HG02938 (cell line): ENCODE measurements around the gene CYP4F8.
"Not testable (repeated sequence)": the region's sequence is repeated elsewhere in the genome, so short reads cannot be mapped to it uniquely, and the experiment has no call there.

Experiments used
- ATAC-seq: cut with Tn5 transposase; IDR thresholded peaks from one replicate; pipeline ENCODE4 v1.9.1; 2021; ENCODE audit warnings: mild to moderate bottlenecking, moderate library complexity; ENCODE audit not compliant: unreplicated experiment

Gene CYP4F8, protein sequence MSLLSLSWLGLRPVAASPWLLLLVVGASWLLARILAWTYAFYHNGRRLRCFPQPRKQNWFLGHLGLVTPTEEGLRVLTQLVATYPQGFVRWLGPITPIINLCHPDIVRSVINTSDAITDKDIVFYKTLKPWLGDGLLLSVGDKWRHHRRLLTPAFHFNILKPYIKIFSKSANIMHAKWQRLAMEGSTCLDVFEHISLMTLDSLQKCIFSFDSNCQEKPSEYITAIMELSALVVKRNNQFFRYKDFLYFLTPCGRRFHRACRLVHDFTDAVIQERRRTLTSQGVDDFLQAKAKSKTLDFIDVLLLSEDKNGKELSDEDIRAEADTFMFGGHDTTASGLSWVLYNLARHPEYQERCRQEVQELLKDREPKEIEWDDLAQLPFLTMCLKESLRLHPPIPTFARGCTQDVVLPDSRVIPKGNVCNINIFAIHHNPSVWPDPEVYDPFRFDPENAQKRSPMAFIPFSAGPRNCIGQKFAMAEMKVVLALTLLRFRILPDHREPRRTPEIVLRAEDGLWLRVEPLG

DNA sequence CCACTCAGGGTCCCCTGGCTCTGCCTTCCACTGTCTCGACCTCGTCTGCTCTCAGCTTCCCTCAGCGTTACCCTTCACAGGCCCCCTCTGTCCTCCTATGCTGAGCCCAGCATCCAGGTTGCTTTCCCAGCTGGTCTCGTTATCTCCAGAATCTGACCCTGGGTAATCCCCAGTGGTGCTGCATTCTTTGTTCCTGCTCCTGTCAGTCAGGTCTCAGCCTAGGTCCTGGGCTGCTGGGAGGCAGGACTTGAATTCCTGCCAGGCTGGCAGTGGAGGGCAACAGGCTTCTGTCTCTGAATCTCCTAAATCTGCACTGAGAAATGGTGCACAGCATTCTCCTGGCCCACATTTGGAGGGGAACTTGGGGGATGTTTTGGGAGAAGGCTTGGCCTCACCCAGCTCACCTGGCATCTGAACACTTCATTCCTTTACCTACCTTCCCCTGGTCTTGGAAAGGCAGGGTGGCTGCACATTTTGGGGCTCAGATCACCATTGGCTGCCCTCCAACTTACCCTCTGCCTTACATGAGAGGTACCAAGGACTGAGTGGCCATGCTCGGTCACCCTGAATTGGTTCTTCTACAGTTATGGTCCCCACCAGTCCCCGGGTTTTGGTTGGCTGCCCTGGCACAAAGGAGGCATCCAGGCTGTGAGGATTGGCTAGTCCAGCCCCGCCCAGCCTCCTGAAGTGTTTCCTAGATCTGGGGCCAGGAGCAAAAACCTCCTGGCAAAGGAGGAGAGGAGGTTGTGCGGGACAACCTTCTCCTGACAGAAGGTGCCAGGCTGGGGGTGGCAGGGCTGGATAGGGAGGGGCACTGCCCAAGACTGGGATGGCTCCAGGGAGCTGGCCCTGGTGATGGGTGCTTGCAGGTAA, at the start of gene CYP4F8:
Gene CYP4F8, plus strand, starts transcription at position 712 of the 873 bp plus-strand sequence. CDS start 399 bp downstream, outside the sequence.
- no peak for ATAC-seq

DNA sequence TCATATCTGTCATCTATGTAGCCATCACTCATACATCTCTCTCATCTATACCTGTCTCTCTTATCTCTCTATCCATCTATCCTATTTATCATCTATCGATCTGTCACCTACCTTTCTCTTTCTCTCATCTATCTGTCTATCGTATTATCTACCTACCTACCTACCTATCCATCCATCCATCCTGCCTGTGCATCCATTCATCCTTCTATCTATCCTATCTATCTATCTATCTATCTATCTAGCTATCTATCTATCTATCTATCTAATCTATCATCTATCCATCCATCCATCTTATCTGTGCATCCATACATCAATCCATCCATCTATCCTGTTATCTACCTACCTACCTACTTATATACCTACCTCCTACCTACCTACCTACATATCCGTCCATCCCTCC, 44.6 kb upstream of the CYP4F8 start:
- ATAC-seq: no peak

DNA sequence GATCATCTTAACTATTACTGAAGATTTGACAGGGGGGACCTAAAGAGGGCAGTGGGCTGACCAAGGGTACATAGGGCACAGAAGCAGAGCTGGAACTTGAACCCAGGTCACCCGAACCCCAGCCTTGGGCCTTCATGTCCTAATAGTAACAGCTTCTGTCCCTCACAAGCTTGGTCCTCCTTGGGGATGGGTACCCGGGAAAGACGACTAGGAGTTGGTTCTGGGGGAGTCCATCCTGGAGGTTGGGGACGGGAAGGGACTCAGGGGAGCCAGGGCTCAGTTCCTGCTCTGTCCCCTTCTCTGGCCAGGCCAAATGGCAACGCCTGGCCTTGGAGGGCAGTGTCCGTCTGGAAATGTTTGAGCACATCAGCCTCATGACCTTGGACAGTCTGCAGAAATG, 39.6 kb upstream of the CYP4F8 start:
- no peak for ATAC-seq

DNA sequence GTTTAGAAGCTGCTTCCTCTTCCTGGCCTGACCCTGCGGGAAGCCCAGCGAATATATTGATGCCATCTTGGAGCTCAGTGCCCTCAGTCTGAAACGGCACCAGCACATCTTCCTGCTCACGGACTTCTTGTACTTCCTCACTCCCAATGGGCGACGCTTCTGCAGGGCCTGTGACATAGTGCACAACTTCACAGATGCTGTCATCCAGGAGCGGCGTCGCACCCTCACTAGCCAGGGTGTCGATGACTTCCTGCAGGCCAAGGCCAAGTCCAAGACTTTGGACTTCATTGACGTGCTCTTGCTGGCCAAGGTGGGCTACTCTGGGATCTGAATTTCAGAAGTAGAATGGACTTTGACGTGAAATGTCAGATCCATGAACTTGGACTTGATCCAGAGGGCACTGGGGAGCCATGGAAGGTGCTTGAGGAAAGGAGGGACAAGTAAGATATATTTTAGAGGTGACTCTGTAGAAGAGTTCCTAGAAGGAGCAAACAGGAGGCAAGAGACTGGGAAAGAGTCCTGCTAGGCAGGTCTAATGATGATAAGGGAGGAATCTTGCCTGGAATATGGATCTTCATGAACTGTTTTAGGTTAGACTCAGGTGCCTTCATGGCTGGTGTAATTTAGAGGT, 38.4 kb upstream of the CYP4F8 start:
- no peak for ATAC-seq

DNA sequence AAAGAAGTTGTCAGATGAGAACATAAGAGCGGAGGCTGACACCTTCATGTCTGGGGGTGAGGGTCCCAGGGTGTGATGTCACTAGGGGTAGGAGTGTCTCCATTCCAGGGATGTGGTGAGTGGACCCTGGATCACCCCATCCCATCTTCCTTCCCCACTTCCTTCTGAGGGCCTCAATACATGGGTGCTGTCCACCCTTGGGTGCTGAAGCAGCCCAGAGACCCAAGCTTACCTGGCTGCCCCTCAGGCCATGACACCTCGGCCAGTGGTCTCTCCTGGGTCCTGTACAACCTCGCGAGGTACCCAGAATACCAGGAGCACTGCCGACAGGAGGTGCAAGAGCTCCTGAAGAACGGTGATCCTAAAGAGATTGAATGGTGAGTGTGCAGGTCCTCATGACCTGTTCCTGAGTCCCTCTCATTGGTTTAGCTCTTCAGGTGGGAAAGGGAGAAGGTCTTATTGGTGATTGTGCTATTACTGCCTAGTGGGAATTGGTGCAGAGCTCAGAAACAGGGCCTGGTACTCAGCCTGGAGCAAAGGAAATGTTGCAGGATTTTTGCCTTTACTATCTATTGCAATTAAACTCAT, 37.7 kb upstream of the CYP4F8 start:
- ATAC-seq: no peak

DNA sequence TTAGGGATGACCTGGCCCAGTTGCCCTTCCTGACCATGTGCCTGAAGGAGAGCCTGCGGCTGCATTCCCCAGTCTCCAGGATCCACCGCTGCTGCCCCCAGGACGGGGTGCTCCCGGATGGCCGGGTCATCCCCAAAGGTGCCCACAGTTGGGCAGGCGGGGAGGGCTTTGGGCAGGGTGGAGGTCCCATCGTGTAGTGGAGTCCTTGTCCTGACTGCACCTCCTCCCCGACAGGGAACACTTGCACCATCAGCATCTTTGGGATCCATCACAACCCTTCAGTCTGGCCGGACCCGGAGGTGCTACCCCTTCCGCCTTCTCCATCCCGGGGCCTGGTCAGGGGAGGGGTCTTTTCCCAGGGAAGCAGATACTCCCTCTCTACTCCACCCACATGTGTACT, 31.7 kb upstream of the CYP4F8 start:
- ATAC-seq: no peak

DNA sequence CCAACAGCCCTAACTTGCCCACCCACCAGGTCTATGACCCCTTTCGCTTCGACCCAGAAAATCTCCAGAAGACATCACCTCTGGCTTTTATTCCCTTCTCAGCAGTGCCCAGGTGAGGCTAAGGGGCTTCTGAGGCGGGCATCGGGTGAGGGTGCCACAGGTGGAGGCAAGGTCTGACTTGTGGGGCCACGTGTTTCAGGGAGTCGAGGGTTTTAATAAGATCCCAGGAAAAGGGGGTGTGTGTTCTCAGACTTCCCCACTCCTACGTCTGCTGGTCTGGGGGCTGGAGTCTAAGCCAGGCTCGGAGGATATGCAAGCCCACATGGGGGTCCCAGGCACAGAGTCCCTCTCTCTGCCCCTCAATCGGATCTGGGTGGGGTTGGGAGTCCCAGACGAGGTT, 30.9 kb upstream of the CYP4F8 start:
- ATAC-seq: no peak

DNA sequence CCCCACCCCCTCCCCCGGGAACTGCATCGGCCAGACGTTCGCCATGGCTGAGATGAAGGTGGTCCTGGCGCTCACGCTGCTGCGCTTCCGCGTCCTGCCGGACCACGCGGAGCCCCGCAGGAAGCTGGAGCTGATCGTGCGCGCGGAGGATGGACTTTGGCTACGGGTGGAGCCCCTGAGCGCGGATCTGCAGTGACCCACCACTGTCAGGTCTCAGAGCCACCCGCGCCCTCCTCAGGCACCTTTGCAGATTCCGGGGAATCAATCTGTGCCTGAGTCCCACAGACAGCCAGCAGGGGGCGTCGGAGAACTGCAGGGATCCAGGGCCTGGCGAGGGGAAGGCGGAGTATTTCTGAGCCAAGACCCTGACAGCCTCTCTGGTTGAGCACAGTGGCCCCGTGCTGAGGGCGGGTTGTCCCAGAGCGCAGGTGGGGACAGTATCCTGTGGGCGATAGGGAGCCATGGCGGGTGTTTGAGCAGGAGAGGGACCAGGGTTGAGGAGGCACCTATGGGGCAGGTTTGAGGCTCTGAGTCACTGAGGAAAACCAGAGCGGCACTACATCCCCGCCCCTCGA, 30.4 kb upstream of the CYP4F8 start:
- ATAC-seq: no peak

DNA sequence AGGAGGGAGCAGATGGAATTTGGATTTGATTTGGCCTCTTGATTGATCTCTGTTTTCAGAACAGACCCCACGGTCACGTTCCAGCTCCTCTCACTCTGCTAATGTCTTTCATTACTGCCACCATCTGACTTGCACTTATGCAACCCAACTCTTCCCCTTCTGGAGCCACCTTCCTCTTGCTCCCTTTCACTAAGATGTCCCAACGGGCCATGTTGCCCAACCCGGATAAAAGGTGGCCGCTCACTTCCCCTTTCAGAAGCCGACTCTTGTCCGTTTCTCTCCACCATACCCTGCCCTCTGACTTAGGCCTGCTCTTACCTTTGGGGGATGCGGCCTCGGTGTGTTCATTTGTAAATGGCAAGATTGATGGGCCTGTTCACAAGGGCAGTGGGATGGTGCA, 27.4 kb upstream of the CYP4F8 start:
- ATAC-seq: no peak

DNA sequence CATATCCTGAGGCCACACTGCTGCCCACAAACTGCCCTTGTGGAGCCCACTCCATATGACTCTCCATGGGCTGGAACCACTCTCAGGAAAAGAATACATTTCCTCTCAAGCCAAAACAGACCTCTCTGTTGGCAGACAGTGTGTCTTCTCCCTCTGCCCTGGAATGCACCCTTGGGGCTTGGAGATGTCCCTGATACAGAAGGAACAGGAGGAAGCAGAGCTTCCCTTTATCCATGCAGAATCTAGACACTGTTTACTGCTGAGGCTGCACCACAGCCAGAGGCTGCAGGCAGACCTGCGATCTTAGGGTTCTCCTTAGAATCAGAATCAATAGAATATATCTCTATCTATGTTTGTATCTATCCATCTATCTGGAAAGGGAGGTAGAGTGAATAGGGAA, 26.8 kb upstream of the CYP4F8 start:
- no peak for ATAC-seq

DNA sequence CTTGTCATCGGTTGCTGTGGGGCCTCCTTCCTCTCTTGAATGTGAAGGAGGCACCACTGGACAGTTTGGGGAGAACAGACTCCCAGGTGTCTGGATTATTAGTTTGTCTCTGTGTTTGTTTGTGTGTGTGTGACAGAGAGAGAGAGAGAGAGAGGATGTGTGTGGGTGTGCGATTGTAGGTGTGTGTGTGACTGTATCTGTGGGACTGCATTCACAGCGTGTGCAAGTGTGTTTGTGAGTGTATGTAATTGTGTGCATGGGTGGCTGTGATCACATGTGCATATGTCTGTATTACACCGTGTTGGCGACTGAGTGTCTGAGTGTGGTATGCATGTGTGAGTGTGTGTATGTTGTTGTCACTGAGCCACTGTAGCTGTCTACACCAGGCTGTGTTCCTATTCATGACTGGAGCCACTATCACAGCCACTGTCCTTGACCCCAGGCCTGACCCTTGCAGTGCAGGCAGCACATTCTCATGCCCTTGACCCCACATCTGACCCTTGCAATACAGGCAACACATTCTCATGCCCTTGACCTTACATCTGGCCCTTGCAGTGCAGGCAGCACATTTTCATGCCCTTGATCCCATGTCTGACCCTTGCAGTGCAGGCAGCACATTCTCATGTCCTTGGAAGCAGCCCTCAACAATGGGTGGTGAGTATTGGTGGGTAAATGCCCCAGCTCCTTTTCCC, 25.1 kb upstream of the CYP4F8 start:
- ATAC-seq: no peak

DNA sequence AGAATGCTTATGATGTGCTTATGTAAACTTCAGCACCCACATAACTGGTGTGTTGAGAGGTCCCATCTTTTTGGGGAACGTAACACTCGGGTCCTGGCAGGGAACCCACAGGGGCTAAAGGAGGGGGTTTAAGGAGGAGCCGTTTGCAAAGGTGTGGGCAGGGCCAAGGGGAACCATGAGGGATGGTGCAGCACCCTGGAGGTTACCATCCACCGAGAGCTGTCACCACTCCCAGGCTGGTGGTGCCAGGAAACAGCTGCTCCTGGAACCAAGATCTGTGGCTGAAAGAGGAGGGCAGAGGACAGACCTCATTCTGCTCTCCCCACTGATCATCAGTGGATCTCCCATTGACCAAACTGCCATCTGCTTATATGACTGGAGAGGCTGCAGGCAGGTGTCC, 23.2 kb upstream of the CYP4F8 start:
- ATAC-seq: no peak

DNA sequence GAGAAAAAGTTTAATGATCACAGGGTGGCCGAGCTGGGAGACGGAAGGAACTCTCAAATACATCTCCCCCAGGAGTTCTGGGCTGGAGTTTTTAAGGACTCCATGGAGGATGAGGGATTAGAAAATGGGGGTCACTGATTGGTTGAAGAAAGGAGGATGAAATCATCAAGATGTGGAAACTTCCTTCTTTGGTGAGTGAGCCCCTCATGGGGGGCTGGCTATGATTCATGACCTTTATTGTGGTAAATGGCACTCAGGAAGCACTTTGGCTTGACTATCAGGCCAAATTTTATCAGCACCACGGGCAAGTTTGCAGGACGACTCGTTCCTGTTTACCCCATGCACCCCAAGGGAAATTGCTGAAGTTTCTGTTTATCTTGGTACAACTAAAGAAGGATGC, 22.5 kb upstream of the CYP4F8 start:
- not testable (repeated sequence) for ATAC-seq

DNA sequence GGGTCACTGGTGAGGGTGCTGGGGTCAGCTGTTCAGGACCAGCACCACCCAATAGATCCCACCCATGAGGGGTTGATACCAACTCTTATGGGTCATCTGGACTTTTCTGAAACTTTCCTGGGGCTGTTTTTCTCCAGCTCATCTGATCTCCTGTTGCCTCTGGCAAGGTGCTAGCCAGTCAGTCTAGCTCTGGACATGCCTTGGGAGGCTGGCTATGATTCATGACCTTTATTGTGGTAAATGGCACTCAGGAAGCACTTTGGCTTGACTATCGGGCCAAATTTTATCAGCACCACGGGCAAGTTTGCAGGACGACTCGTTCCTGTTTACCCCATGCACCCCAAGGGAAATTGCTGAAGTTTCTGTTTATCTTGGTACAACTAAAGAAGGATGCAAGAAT, 21.3 kb upstream of the CYP4F8 start:
- ATAC-seq: not testable (repeated sequence)

DNA sequence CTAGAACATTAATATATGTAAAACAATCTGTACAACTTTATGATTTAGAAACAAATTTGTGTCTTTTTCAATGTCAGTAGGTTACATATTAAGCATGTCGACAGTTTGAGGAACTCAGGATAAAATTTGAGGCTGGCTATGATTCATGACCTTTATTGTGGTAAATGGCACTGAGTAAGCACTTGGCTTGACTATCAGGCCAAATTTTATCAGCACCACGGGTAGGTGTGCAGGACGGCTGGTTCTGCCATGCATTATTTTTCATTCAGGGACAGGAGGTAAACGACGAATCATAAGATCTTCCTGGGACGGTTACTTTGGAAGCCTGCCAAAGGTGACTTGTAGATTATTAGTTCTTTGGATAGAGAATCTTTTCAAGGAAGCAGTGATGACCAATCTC, 19.9 kb upstream of the CYP4F8 start:
- no peak for ATAC-seq

DNA sequence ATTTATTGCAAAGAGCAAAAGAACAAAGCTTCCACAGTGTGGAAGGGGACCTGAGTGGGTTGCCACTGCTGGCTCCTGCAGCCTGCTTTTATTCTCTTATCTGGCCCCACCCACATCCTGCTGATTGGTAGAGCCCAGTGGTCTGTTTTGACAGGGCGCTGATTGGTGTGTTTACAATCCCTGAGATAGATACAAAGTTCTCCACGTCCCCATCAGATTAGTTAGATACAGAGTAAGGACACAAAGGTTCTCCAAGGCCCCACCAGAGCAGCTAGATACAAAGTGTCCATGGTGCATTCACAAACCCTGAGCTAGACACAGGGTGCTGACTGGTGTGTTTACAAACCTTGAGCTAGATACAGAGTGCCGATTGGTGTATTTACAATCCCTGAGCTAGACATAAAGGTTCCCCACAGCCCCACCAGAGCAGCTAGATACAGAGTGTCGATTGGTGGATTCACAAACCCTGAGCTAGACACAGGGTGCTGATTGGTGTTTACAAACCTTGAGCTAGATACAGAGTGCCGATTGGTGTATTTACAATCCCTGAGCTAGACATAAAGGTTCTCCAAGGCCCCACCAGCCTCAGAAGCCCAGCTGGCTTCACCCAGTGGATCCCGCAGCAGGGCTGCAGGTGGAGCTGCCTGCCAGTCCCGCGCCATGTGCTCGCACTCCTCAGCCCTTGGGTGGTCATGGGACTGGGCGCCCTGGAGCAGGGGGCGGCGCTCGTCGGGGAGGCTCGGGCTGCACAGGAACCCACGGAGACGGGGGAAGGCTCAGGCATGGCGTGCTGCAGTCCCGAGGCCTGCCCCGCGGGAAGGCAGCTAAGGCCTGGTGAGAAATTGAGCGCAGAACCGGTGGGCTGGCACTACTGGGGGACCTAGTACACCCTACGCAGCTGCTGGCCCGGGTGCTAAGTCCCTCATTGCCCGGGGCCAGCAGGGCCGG, 6.8 kb upstream of the CYP4F8 start:
- ATAC-seq: not testable (repeated sequence)

DNA sequence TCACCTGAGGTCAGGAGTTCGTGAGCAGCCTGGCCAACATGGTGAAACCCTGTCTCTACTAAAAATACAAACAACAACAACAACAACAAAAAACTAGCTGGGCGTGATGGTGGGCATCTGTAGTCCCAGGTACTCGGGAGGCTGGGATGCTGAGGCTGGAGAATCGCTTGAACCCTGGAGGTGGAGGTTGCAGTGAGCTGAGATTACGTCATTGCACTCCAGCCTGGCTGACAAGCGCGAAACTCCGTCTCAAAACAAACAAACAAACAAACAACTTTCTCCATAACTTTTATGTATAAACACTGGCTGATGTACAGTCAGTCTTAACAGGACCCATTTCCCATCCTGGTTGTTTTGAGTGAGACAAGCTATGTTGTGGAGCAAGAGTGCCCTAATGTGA, 5.8 kb upstream of the CYP4F8 start:
- ATAC-seq: no peak

DNA sequence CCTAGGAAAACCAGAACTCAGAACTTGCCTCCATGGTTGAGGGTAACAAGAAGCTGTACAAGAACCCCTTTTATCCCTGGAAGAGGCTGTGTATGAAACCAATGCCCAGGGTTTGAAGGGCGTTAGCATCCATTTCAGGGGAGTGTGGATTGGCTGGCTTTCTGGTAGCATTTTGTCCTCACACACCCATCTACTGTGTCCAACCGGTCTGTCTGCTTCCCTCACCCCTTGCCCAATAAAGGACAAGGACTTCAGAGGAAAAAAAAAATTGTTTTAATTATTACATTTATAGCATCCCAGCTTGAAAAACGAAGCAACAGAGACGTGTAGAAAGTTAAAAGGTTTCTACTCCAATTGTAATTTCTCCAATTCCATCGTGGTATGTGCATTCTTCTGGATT, 2.7 kb upstream of the CYP4F8 start:
- no peak for ATAC-seq

DNA sequence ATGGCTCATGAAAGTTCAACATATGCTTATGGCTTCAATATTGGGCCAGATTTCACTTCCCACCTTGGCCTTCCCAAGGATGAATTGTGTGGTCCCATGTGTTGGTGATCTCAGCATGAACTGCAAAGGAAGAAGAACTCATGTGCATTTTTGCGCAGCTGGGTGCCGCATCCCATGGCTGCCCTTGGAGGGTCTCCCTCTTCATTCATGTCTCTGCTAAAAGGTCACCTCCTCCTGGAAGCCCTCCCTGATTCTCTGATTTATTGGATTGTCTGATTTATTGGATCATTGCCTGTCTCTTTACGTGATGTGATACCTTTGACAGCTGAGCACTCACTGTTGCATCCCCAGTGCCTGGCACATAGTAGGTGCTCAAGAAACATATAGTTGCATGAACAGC, 1.7 kb upstream of the CYP4F8 start:
- ATAC-seq: no peak
